SK-MEL-5 (cell line): ENCODE measurements around the gene ZFP64. TPM values are rescaled to one million over a fixed set of nuclear protein-coding genes. Genes with fewer than 3 reads are reported as not detected.
"Not testable (repeated sequence)": the region's sequence is repeated elsewhere in the genome, so short reads cannot be mapped to it uniquely, and the experiment has no call there.

ENCODE experiments used
- DNase-seq: peaks from one replicate; pipeline ENCODE4 v3.0.0-alpha.2; 2016; ENCODE audit warnings: low read depth, low spot score
- in situ Hi-C: cut with HindIII; loops from 2 replicates; pipeline ENCODE4 v1.10.0; 2016; ENCODE audit warnings: low sequenced_read_pairs, high pct_unique_total_duplicates, low pct_unique_long_range_greater_than_20kb
- total RNA-seq: library from RNA; depleted of rRNA; stranded (reverse); fragments of >200 nt; shearing (Covaris generic); gene quantifications from 2 replicates; pipeline ENCODE4 v1.2.3, GENCODE V29; 2014

Gene ZFP64
- total RNA-seq, 1 experiment from 2014 or later = 8.4 TPM

DNA sequence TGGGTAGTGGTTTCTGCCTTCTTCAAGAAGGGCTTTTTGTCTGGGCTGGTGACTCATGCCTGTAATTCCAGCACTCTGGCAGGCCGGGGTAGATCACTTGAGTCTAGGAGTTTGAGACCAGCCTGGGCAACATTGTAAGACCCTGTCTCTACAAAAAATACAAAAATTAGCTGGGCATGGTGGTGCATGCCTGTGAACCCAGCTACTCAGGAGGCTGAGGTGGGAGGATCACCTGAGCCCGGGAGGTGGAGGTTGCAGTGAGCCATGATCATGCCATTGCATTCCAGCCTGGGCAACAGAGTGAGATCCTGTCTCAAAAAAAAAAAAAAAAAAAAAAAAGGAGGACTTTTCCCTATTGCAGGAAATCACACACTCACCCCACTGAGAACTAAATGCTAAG is 57.9 kb downstream of the ZFP64 start:
- DNase-seq, in situ Hi-C loops: not testable (repeated sequence)

DNA sequence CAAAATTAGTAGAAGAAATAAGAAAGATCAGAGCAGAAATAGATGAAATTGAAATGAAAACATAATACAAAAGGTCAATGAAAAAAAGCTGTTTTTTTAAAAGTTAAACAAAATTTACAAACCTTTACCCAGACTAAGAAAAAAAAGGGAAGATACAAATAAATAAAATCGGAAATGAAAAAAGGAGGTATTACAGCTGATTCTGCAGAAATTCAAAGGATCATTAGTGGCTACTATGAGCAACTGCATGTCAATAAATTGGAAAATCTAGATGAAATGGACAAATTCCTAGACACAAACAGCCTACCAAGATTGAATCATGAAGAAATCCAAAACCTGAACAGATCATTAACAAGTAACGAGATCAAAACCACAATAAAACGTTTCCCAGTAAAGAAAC is 59.2 kb downstream of the ZFP64 start:
- no peak for DNase-seq
- in situ Hi-C loops = no loop called here

DNA sequence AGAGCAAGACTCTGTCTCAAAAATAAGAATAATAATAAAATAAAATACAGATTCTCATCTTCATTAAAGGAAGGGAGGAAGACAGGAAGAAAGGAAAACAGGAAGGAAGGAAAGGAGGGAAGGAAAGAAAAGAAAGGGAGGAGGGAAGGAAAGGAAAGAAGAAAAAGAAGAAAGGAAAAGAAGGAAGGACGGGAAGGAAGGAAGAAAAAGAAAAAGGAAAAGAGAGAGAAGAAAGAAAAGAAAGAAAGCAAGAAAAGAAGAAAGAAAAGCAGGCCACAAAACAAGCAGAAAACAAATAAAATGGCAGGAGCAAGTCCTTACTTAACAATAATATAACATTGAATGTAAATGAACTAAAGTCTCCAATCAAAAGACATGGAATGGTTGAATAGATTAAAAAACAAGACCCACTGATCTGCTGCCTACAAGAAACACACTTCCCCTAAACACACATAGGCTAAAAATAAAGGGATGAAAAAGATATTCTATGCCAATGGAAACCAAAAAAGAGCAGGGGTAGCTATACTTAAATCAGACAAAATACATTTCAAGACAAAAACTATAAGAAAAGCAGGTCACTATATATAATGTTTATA is 60.4 kb downstream of the ZFP64 start:
- DNase-seq = no peak
- in situ Hi-C loops = no loop called here

DNA sequence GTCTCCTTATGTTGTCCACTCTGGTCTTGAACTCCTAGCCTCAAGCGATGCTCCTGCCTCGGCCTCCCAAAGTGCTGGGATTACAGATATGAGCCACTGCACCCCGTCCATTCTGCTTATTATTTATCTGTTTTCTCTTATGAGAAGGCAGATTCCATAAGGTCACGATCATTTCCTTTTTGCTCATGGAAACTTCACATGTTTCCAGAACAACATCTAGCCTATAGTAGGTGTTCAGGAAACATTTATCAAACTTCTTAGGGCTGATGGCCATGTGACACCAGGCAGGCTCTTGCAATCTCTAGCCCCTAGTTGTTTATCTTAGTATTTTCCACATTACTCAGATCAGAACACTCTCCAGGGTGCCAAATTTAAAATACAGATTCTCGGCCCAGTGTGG is 61.2 kb downstream of the ZFP64 start:
- in situ Hi-C loops = no loop called here
- DNase-seq = no peak

DNA sequence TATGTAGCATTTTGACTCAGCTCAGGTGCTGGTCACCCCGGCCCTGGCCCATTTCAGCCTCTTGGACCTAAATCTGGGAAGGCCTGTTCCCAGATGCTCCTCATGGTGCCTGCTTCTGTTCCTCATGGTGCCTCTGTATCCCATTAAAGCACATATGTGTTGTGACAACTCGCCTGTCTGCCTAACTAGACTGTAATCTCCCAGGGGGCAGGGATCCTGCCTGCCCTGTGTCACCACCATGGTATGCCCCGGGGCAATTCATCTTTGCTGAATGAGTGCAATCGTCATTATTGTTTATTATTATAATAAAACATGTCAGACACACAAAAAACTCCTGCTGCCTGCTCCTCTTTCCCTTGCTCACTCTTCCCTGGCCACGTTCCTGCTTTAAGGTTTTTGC is 62.0 kb downstream of the ZFP64 start:
- no peak for DNase-seq
- in situ Hi-C loops = no loop called here

DNA sequence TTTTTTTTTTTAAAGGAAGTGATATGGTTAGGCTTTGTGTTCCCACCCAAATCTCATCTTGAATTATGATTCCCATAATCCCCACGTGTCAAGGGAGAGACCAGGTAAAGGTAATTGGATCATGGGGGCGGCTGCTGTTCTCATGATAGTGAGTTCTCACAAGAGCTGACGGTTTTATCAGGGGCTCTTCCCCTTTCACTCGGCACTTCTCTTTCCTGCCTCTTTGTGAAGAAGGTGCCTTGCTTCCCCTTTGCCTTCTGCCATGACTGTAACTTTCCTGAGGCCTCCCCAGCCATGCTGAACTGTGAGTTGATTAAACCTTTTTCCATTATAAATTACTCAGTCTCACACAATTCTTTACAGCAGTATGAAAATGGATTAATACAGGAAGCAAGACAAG is 64.3 kb downstream of the ZFP64 start:
- in situ Hi-C loops = no loop called here
- no peak for DNase-seq

DNA sequence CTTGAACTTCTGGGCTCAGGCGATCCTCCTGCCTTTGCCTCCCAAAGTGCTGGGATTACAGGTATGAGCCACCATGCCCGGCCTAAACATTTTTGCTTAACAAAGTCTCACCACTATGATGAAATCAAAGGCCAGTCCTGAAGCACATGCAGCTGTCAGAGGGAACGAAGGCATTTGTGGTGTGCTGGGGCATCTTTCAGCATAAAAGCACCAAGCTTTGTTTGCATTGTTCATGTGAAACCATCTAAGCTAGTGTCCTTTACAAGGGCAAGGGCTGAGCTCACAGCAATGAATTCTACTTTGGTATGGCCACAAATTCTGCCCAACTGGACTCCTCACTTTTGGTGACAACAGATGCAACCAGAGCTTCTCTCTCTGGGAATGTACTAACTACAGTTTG is 66.8 kb downstream of the ZFP64 start:
- in situ Hi-C loops = no loop called here
- DNase-seq = no peak

DNA sequence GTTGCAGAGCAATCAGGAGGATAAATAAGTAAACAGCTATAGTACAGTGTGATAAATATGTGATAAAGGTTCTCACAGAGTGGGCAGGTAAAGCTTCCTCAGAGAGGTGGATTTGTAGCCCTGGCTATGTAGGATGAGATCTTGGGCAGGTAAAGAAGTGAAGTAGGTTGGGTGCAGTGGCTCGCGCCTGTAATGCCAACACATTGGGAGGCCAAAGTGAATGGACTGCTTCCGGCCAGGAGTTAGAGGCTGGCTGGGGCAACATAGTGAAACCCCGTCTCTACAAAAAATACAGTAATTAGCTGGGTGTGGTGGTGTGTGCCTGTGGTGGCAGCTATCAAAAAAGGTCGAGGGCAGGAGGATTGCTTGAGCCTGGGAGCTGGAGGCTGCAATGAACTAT is 72.9 kb downstream of the ZFP64 start:
- in situ Hi-C loops = no loop called here

DNA sequence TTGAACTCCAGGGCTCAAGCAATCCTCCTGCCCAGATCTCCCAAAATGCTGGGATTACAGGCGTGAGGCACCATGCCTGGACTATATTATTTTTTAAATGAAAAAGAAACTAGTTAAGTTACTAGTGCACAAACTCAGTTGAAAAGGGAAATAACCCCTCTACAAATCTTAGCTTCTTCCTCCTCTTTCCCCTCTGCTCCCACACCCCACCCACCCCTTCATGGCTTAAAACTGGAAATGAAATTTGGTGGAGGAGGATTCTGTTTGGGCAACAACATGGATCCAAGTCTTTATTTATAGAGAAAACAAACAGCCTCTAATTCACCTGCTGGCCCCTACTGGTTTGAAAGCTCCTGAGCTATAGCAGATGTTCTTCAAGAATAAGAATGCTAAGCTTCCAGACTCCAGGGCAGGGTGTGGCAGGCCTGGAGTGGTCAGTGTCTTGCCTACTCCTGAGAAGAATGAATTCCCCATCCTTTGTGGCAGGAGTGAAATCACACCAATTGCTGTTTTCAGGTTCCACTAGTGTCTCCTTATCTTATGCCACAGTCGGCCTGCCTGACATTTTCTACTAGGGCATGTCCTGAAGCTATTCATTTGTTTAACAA is 73.5 kb downstream of the ZFP64 start:
- in situ Hi-C loops = no loop called here

More for the DNA sequence above, 72.9 kb downstream of the ZFP64 start:
- no peak for DNase-seq

DNA sequence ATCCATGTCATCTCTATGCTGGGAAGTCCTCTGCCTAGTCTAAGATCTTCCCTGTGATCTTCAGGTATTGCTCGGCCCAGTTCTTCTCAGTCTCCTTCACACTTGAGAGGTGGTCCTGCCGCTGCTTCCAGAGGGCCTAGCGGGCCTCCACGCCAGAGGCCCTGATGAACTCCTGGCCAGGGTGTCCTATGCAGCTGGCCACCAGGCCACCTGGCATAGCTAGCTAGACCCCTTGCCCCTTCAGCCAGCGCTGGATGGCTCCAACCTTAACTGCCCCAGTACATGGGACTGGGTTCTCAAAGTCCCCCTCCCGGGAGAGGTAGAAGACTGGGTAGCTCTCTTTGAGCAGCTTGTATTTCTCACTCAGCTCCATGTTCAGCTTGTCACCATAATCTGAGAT is 81.1 kb downstream of the ZFP64 start:
- in situ Hi-C loops = no loop called here
- no peak for DNase-seq

More for the DNA sequence above, 73.5 kb downstream of the ZFP64 start:
- no peak for DNase-seq

DNA sequence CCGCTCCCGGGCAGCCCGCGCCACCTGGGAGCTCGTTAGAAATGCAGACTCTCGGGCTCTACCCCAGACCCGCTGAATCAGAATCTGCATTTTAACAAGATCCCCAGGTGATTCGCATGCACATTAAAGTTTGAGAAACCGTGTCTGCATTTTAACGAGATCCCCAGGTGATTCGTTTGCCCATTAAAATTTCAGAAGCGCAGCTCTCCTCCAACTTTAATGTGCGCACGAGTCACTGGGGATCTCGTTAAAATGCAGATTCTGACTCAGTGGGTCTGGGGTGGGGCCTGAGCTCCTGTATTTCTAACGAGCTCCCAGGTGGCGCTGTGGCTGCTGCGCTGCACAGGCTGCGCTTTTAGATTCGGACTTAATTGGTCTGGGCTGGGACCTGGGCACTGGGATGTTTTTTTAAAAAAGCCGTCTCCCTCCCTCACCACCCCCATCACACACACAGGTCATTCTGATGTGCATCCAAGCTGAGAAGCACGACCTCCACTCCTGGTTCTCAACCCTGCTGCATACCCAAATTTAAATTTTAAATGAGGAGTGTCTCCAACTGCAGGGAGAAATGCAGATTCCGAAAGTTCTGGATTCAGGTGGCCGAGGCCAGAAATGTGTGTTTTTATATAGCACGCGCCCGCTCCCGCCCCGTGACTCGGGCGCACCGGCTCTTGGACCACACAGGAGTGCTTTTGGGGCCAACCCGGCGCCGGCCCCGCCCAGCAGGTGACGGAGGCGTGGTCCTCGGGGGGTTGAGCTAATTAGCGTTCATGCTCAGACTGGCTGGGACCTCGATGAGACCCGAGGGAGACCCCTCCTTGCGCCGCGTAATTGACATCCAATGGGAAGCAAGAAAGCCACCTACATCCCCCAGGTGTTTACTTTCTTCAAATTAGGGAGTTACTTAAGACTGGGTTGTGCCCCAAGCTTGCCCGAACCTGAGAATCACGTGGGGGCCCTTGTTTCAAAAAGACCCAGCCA is 85.8 kb downstream of the ZFP64 start:
- in situ Hi-C loops = no loop called here
- DNase-seq = no peak

DNA sequence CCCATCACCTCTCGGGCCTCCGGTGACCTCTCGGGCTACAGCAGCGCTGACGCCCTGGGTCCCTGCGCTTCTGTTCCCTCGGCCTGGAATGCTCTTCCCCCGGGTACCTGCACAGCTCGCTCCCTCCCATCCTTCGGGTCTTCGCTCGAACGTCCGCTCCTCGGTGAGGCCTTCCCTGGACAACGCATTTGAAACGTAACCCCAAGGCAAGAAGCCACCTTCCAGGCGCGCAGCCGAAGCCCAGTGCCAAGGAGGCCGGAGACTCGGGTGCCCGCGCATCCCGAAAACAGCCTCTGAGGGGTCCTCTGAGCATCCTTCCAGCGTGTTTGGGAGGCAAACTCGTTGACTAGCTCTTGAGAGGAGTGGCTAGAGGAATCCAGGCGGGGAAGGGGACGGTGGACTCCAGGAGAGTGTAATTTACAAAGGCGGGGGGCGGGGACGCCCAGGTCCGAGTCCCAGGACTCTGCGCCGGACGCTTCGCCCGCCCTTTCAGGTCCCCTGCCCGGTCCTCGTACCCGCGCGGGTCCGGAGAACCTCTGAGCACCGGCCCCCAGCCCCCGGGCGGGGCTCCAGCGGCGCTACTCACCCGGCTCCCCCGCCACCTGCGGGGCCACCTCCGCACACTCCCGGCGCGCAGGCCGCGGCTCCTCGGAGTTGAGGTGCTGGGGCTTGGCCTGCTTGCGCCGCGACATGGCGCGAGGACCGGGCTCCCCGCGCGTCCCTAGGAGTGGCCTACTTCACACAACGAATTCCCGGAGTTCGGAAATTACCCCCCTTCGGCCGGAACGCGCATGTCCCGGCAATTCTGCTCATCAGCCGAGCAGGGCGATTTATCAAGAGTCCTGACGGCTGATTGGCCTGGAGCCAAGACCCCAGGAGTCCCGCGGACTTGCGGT is 86.8 kb downstream of the ZFP64 start:
- in situ Hi-C loops = no loop called here
- no peak for DNase-seq

DNA sequence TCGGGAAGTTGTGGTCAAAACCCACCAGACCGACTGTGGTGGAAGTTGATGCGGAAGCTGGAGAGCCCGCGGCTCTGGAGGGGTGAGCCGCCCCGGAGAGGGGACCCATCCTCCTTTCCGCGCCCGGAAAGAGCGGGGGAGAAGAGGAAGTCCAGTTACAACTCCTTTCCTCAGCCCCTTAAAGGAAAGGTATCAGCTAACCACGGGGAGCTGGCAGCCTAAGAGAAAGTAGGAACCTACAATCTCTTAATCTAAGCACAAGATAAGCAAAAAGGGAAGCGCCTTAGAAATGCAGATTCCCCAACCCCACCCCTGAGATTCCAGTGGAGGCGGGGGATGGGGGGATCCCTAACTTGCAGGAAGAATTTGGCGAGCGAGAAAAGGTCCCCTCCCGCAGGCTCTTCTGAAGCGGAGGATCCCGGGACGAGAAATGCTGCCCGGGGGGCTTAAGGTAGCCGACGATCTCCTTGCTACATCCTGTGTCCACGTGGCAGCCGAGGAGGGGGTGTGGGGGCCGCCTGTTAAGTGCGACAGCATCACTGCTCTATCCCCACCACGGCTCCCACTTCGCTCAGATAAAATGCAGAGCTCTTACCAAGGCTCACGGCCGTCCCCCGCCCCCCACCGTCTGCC is 87.5 kb downstream of the ZFP64 start:
- no peak for DNase-seq
- in situ Hi-C loops = no loop called here

DNA sequence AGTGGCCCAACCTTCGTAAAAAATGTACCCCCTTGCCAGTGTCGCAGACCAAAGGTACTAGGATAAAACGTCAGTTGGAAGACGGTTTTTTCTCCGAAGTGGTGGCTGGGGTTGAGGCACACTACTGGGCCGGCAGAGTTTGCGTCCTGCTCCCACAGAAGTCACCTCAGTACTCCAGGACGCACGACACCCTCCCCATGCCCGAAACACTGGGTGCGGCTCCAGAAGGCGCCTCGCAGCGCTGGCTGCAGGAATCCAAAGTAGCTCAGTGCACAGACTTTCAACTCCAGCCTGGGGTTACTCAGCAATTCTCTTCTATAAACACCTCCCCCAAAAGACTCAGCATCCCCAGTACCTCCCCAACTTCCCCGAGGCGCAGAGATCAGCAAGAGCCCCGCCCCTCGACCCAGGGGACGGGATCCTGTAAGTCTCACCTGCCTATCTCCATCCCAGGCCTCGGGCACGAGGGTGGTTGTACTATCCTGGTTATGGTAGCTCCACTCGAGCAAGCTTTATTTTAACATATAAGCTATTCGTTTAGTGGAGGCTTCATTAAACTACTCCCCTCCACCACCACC is 88.2 kb downstream of the ZFP64 start:
- in situ Hi-C loops = no loop called here
- DNase-seq = no peak

DNA sequence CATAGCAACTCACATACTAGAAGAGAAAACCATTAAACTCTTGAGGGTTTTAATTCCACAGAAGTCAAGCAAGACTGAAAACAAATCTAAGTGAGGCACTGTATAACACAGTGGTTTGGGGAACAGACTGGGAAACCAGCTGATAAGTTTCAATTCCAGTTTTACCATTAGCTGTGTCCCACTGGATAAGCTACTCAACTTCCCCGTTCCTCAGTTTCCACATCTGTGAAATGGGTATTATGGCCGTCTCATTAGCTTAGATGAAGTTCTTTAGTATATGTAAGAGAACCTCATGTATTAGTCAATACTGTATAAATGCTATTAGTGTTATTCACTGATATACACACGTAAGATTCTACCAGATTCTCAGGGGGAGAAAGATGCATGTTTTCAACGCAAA is 89.0 kb downstream of the ZFP64 start:
- in situ Hi-C loops = no loop called here

DNA sequence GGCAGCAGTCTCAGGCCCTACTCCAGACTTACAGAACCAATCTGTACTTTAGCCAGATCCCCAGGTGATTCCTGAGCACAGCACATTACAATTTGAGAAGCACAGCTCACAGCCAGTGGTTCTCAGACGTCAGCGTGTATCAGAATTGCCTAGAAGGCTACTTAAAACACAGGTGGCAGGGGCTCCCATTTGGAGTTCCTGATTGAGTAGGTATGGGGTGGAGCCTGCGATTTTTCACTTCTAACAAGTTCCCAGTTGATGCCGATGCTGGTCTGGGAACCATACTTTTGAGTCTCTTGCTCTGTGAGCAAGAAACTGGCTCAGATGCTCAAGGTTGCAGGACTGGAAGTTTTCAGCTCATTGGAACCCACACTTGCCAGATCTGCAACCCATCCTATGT is 89.5 kb downstream of the ZFP64 start:
- in situ Hi-C loops = no loop called here
- DNase-seq = no peak

More for the DNA sequence above, 89.0 kb downstream of the ZFP64 start:
- no peak for DNase-seq
